Muscle layer of colon (tissue), 2 donors: ENCODE data around the gene ARX.

ENCODE experiments used
- H3K27ac ChIP-seq: one replicate; pipeline ENCODE4 v1.7.0; 2013; ENCODE audit warnings: low read depth, mild to moderate bottlenecking, low read length, moderate library complexity
- H3K27me3 ChIP-seq, 2 donors: one replicate each; pipeline ENCODE4 v1.7.0; 2013; ENCODE audit warnings: low read length in 2 of 2, mild to moderate bottlenecking in 2 of 2; ENCODE audit not compliant: insufficient read depth in 2 of 2, control insufficient read depth in 1 of 2
- H3K36me3 ChIP-seq: one replicate; pipeline ENCODE4 v1.7.0; 2013; ENCODE audit warnings: mild to moderate bottlenecking, low read length; ENCODE audit not compliant: insufficient read depth
- H3K4me1 ChIP-seq: one replicate; pipeline ENCODE4 v1.7.0; 2013; ENCODE audit warnings: mild to moderate bottlenecking, low read length; ENCODE audit not compliant: insufficient read depth
- H3K4me3 ChIP-seq, 2 donors: one replicate each; pipeline ENCODE4 v1.7.0; 2013; ENCODE audit warnings: low read length in 2 of 2, low read depth in 1 of 2, mild to moderate bottlenecking in 1 of 2, moderate library complexity in 1 of 2
- H3K9ac ChIP-seq: one replicate; pipeline ENCODE4 v1.7.0; 2013; ENCODE audit warnings: low read length
- H3K9me3 ChIP-seq: one replicate; pipeline ENCODE4 v1.7.0; 2013; ENCODE audit warnings: mild to moderate bottlenecking, low read length
- donor health status: abdominal sarcoma.
- donor health status: Adenocarcinoma of cecum.

ARX gene

GRCh38 chrX:25014366-25014838 lies 1.4 kb downstream of the ARX start:
- Histone ChIP-seq H3K9me3 (no peaks in the 10 kb centered on the region), H3K36me3 (no peaks in the 10 kb centered on the region), H3K27ac (no peak overlapping the region), H3K4me1 (no peaks in the 10 kb centered on the region), H3K4me3 (no peak overlapping the region), H3K27me3 (peaks cover 81 to 94% of the 10 kb centered on the region in 2 donors), H3K9ac (no peak overlapping the region)

GRCh38 chrX:25013632-25014365 lies 2.0 kb downstream of the ARX start:
- peaks cover 82 to 94% of the 10 kb centered on the region in 2 donors for H3K27me3 ChIP-seq
- H3K27ac ChIP-seq: no peak overlapping the region
- no peak overlapping the region for H3K9ac ChIP-seq
- no peaks in the 10 kb centered on the region for H3K36me3 ChIP-seq
- H3K9me3 ChIP-seq: no peaks in the 10 kb centered on the region
- H3K4me3 ChIP-seq: no peak overlapping the region
- H3K4me1 ChIP-seq: no peaks in the 10 kb centered on the region

- Histone ChIP-seq H3K9ac (no peak overlapping the region), H3K27ac (no peak overlapping the region), H3K4me3 (no peak overlapping the region), H3K36me3 (no peaks in the 10 kb centered on the region), H3K9me3 (no peaks in the 10 kb centered on the region), H3K4me1 (no peaks in the 10 kb centered on the region), H3K27me3 (peaks cover 79 to 94% of the 10 kb centered on the region in 2 donors)
Measured at GRCh38 chrX:25012793-25013631, 2.8 kb downstream of the ARX start.

GRCh38 chrX:25012433-25012735 lies 3.4 kb downstream of the ARX start:
- Histone ChIP-seq H3K9me3 (no peaks in the 10 kb centered on the region), H3K4me3 (no peak overlapping the region), H3K27me3 (peaks cover 73 to 94% of the 10 kb centered on the region in 2 donors), H3K36me3 (no peaks in the 10 kb centered on the region), H3K4me1 (no peaks in the 10 kb centered on the region), H3K9ac (no peak overlapping the region), H3K27ac (no peak overlapping the region)

- Histone ChIP-seq H3K9me3 (no peaks in the 10 kb centered on the region), H3K4me3 (no peak overlapping the region), H3K4me1 (no peaks in the 10 kb centered on the region), H3K9ac (no peak overlapping the region), H3K36me3 (no peaks in the 10 kb centered on the region), H3K27ac (no peak overlapping the region), H3K27me3 (peaks cover 68 to 94% of the 10 kb centered on the region in 2 donors)
Measured at GRCh38 chrX:25011589-25012432, 4.0 kb downstream of the ARX start.

GRCh38 chrX:25010784-25011588 lies 4.8 kb downstream of the ARX start:
- Histone ChIP-seq H3K36me3 (no peaks in the 10 kb centered on the region), H3K4me1 (no peaks in the 10 kb centered on the region), H3K4me3 (no peak overlapping the region), H3K27ac (no peak overlapping the region), H3K27me3 (peaks cover 68 to 94% of the 10 kb centered on the region in 2 donors), H3K9me3 (no peaks in the 10 kb centered on the region), H3K9ac (no peak overlapping the region)

GRCh38 chrX:25009407-25009806 lies 6.4 kb downstream of the ARX start:
- no peaks in the 10 kb centered on the region for H3K36me3 ChIP-seq
- H3K4me1 ChIP-seq: no peaks in the 10 kb centered on the region
- H3K27me3 ChIP-seq: peaks cover 62 to 95% of the 10 kb centered on the region in 2 donors
- no peaks in the 10 kb centered on the region for H3K9me3 ChIP-seq
- H3K9ac ChIP-seq: no peak overlapping the region
- H3K4me3 ChIP-seq: no peak overlapping the region
- no peak overlapping the region for H3K27ac ChIP-seq

- Histone ChIP-seq H3K27ac (no peak overlapping the region), H3K9me3 (no peaks in the 10 kb centered on the region), H3K4me1 (no peaks in the 10 kb centered on the region), H3K36me3 (no peaks in the 10 kb centered on the region), H3K27me3 (peaks cover 70 to 99% of the 10 kb centered on the region in 2 donors), H3K4me3 (no peak overlapping the region), H3K9ac (no peak overlapping the region)
Measured at GRCh38 chrX:25007059-25008053, 8.4 kb downstream of the ARX start.

- Histone ChIP-seq H3K9ac (no peak overlapping the region), H3K9me3 (no peaks in the 10 kb centered on the region), H3K4me1 (no peaks in the 10 kb centered on the region), H3K27ac (no peak overlapping the region), H3K36me3 (no peaks in the 10 kb centered on the region), H3K4me3 (no peak overlapping the region), H3K27me3 (peaks cover 66 to 98% of the 10 kb centered on the region in 2 donors)
Measured at GRCh38 chrX:25006586-25007058, 9.1 kb downstream of the ARX start.
